Effector memory CD4-positive, alpha-beta T cell (primary cell): ENCODE data around the gene TTC23.

ENCODE experiments used
- DNase-seq, 3 donors: peaks; one replicate each; pipeline ENCODE4 v3.0.0-alpha.2; 2020
- H3K27ac ChIP-seq: 2 replicates; pipeline ENCODE4 v1.7.0; 2013; ENCODE audit warnings: mild to moderate bottlenecking, low read length, moderate library complexity; ENCODE audit not compliant: insufficient read depth, poor library complexity, severe bottlenecking
- H3K27me3 ChIP-seq: replicated peaks from 2 replicates; pipeline ENCODE4 v1.7.0; 2013; ENCODE audit warnings: mild to moderate bottlenecking, low read length; ENCODE audit not compliant: insufficient read depth, control insufficient read depth, poor library complexity, severe bottlenecking
- H3K36me3 ChIP-seq: 2 replicates; pipeline ENCODE4 v1.7.0; 2013; ENCODE audit warnings: mild to moderate bottlenecking, low read length, moderate library complexity; ENCODE audit not compliant: control insufficient read depth, insufficient read depth
- H3K4me1 ChIP-seq: 2 replicates; pipeline ENCODE4 v1.7.0; 2013; ENCODE audit warnings: low read length, mild to moderate bottlenecking; ENCODE audit not compliant: control insufficient read depth, insufficient read depth, poor library complexity, severe bottlenecking
- H3K4me3 ChIP-seq: 2 replicates; pipeline ENCODE4 v1.7.0; 2013; ENCODE audit warnings: low read length, low read depth, mild to moderate bottlenecking; ENCODE audit not compliant: insufficient read depth, poor library complexity, severe bottlenecking
- H3K9me3 ChIP-seq: 2 replicates; pipeline ENCODE4 v1.7.0; 2013; ENCODE audit warnings: mild to moderate bottlenecking, low read length, moderate library complexity; ENCODE audit not compliant: control insufficient read depth
- total RNA-seq, 3 donors: gene quantifications; one replicate each; lab custom pipeline; 2026; lab: John Stamatoyannopoulos, UW

The TTC23 gene, protein sequence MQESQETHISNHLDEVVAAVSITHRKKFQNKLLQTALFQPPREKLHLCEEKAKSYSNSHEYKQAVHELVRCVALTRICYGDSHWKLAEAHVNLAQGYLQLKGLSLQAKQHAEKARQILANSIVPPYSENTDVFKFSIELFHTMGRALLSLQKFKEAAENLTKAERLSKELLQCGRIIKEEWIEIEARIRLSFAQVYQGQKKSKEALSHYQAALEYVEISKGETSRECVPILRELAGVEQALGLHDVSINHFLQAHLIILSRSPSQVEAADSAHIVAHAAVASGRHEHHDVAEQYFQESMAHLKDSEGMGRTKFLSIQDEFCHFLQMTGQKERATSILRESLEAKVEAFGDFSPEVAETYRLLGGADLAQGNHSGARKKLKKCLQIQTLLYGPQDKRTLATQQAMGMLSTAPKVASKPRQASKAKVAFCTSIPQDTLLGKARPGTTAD
- 0.17 to 0.52 (median 0.39) reads per million in 3 donors for total RNA-seq

DNA sequence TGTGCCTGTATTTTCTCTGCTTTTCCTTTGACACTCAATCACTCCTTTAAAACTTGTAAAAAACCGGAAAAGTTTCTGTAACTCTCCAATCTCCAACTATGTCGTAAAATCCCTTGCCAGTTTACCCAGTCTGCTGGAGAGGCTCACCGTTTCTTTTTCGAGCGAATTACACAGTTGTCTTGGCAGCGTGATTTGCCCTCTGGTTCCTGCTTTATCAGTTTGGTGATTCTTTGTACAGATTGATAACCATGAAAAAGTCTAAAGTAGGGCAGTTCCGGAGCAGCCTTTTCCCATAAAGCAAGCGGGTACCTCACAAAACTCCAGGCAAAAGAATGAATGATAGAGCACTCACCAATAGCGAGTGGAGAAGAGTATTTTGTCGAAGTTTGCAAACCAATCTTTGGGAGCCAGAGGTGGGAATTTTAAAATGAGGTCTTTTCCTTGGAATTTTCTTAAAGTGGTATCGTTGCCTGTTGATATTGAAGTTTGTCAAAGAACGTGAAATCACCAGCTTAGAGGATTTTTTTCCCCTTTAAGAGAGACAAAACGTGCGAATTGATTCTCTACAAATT, at the start of gene TTC23:
Gene TTC23 (minus strand): TSS at position 312 of the 572 bp plus-strand sequence. CDS start 20,869 bp downstream, outside the sequence.
- H3K27me3 ChIP-seq, result no peaks in the 10 kb centered on the region
- DNase-seq, result no peak
- H3K4me1 ChIP-seq, result peaks cover 5% of the 10 kb centered on the region
- H3K9me3 ChIP-seq, result no peaks in the 10 kb centered on the region
- no peaks in the 10 kb centered on the region for H3K36me3 ChIP-seq
- no peak within 1 kb of the TSS for H3K27ac ChIP-seq
- no peak within 1 kb of the TSS for H3K4me3 ChIP-seq

DNA sequence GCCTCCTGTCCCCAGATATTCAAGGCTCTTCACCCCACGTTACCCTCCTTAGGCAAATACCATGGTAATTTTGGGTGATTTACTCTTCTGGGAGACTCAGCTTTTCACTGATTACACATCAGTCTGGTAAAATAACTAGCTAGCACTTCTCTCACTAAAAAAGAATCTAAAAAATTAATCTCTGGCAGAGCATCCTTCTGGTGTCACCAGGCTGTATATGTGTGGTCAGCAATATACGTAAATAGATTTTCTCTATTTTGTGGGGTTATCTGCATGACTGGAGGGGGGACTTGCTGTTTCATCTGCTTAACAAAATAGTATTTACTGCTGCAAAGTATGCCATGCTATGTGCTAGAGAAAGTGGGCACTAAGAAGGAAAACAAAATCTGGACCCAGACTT, 47.0 kb upstream of the TTC23 start:
- H3K9me3 ChIP-seq, result no peaks in the 10 kb centered on the region

DNA sequence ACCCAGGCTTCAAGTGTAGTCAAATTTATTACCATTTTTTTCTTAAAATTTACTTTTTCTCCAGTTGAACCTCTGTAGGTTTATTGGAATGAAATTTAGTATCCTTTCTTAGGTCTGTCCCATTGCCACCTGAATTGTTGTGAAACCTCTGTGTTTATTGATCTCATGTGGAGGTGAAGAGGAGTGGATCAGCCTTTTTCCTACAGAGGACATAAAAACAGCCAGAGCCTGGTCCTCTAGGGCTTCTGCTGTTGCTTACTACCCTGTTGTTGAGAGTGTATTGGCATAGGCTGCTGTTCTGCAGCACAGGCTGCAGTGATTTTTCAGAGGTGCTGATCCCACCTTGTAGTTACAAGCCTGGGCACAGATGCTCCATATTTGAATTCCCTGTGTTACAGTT, 46.5 kb upstream of the TTC23 start:
- H3K27ac ChIP-seq, result no peak overlapping the region
- no peaks in the 10 kb centered on the region for H3K4me1 ChIP-seq
- no peak overlapping the region for H3K4me3 ChIP-seq
- no peaks in the 10 kb centered on the region for H3K27me3 ChIP-seq
- no peaks in the 10 kb centered on the region for H3K9me3 ChIP-seq
- H3K36me3 ChIP-seq, result no peaks in the 10 kb centered on the region
- no peak for DNase-seq

More for the DNA sequence above, 47.0 kb upstream of the TTC23 start:
- Histone ChIP-seq H3K4me1 (no peaks in the 10 kb centered on the region), H3K4me3 (no peak overlapping the region), H3K27ac (no peak overlapping the region), H3K36me3 (no peaks in the 10 kb centered on the region), H3K27me3 (no peaks in the 10 kb centered on the region)
- DNase-seq, result no peak

DNA sequence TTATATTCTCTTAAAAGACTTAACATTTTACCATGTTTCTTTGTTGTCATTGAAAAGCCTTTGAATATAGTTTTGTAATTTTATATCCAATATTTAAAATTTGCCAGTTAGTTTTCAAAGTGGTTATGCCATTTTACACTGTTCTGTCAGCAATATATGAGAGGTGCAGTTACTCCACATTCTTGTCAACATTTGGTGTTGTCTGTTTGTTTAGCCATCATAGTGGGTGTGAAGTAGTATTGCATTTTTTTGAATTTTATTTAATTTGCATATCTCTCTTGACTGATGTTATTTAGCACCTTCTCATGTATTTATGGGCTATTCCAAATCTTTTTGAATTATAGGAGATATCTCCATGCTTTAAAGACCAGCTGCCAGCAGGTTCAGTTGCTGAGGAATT, 42.3 kb upstream of the TTC23 start:
- no peak overlapping the region for H3K27ac ChIP-seq
- H3K36me3 ChIP-seq, result no peaks in the 10 kb centered on the region

DNA sequence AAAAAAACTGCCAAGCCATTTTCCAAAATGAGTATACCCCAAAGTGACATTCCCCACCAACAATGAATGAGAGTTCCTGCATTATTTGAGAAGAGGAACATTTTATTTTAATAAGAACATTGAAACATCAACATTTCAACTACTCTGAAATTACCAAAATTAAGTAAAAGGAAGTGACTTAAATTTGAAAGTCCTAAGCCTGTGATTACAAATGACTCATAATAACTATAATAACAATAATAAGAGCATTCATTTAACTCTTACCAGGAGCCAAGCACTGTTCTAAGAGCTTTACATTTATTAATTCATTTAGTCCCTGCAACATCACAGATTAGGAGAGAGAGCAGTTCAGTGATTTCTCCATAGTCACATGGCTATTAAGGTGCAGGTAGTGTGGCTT, 34.3 kb upstream of the TTC23 start:
- Histone ChIP-seq H3K4me1 (no peaks in the 10 kb centered on the region), H3K9me3 (no peaks in the 10 kb centered on the region), H3K4me3 (no peak overlapping the region), H3K27me3 (no peaks in the 10 kb centered on the region), H3K27ac (no peak overlapping the region), H3K36me3 (no peaks in the 10 kb centered on the region)
- DNase-seq, result no peak

More for the DNA sequence above, 42.3 kb upstream of the TTC23 start:
- Histone ChIP-seq H3K4me1 (no peaks in the 10 kb centered on the region), H3K27me3 (no peaks in the 10 kb centered on the region), H3K9me3 (no peaks in the 10 kb centered on the region), H3K4me3 (no peak overlapping the region)
- no peak for DNase-seq

DNA sequence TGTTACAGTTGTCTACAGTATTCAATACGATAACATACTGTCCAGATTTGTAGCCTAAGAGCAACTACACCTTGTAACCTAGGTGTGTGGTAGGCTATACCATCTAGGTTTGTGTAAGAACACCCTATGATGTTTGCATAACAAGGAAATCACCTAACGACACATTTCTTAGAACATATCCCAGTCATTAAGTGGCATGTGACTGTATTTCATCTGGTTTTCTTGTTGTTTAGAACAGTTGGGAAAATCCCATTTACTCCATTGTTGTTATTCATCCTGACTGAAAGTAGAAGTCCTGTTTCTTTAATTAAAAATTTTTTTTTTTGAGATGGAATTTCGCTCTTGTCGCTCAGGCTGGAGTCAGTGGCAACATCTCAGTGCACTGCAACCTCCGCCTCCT, 33.2 kb upstream of the TTC23 start:
- H3K4me1 ChIP-seq, result no peaks in the 10 kb centered on the region
- no peak overlapping the region for H3K27ac ChIP-seq

DNA sequence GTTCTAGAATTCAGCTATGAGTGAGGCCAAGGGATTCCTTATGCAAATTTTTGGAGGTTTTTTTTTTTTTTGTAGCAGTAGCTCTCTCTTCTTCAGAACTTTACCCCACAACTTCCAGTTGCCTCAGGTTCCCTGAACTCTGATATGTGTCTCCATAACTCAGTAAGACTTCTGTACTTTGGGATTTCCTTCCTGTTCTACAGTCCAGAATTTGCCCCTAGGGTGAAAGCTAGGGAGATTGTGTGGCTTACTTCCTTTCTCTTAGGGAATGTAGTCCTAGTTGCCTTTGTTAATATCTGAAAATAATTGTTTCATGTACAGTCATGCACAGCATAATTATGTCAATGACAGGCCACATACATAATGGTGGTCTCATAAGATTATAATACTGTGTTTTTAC, 32.7 kb upstream of the TTC23 start:
- Histone ChIP-seq H3K36me3 (no peaks in the 10 kb centered on the region), H3K27me3 (no peaks in the 10 kb centered on the region), H3K4me3 (no peak overlapping the region), H3K9me3 (no peaks in the 10 kb centered on the region), H3K27ac (no peak overlapping the region), H3K4me1 (no peaks in the 10 kb centered on the region)
- no peak for DNase-seq

More for the DNA sequence above, 33.2 kb upstream of the TTC23 start:
- no peak overlapping the region for H3K4me3 ChIP-seq
- no peaks in the 10 kb centered on the region for H3K9me3 ChIP-seq
- no peak for DNase-seq
- H3K27me3 ChIP-seq, result no peaks in the 10 kb centered on the region
- no peaks in the 10 kb centered on the region for H3K36me3 ChIP-seq

DNA sequence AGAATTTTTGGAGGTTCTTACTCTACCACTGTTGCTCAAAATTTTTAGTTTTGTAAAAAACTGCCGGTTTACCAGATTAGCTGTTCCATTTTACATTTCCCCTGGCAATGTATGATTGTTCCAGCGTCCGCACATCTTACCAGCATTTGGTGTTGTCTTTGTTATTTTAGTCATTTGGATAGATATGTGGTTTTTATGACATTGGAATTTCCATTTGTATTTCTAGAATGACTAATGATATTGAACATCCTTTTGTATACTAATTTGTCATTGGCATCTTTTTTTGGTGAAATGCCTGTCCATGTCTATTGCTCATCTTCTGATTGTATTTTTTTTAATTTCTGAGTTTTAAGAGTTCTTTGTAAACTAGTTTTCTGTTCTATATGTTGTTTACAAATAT, 30.4 kb upstream of the TTC23 start:
- H3K4me1 ChIP-seq, result no peaks in the 10 kb centered on the region
- no peaks in the 10 kb centered on the region for H3K27me3 ChIP-seq
- no peaks in the 10 kb centered on the region for H3K36me3 ChIP-seq
- no peak overlapping the region for H3K27ac ChIP-seq
- H3K4me3 ChIP-seq, result no peak overlapping the region
- DNase-seq, result no peak
- H3K9me3 ChIP-seq, result no peaks in the 10 kb centered on the region

DNA sequence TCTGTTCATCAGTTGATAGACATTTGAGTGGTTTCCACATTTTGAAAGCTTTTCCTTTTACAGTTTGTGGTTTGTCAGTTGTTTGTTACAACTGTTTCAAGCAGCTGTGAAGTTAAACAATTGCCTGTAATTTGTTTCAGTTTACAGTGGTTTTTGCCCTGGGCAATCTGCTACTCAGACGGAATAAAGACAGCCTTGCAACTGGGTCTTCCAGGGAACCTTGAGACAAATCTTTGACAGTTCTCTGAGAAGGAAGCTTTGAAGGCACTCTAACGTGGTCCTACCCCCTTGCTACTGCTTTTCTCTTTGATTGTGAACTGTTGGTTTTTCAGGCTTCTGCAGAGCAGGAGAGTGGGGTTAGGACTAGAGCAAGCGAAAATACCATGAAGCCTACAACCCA, 29.9 kb upstream of the TTC23 start:
- no peak overlapping the region for H3K27ac ChIP-seq
- no peak for DNase-seq

DNA sequence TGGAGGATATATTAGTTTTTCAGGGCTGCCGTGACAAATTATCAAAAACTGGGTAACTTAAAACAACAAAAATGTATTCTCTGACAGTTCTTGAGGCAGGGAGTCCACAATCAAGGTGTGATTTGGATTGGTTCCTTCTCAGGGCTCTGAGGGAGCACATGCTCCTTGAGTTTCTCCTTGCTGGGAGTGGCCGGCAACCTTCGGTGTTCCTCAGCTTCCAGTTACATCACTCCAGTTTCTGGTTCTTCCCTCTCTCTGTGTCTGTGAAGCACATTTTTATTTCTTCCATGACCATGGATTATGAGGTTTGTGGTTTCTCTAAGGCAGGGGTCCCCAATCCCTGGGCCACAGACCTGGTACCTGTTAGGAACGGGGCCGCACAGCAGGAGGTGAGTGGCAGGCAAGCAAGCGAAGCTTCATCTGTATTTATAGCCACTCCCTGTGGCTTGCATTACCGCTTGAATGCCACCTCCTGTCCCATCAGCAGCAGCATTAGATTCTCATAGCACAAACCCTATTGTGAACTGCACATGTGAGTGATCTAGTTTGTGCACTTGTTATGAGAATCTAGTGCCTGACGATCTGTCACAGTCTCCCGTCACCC, 26.2 kb upstream of the TTC23 start:
- no peaks in the 10 kb centered on the region for H3K27me3 ChIP-seq
- no peak overlapping the region for H3K27ac ChIP-seq
- H3K9me3 ChIP-seq, result no peaks in the 10 kb centered on the region
- DNase-seq, result no peak
- no peaks in the 10 kb centered on the region for H3K4me1 ChIP-seq
- no peak overlapping the region for H3K4me3 ChIP-seq
- H3K36me3 ChIP-seq, result no peaks in the 10 kb centered on the region

More for the DNA sequence above, 29.9 kb upstream of the TTC23 start:
- Histone ChIP-seq H3K9me3 (no peaks in the 10 kb centered on the region), H3K27me3 (no peaks in the 10 kb centered on the region), H3K4me1 (no peaks in the 10 kb centered on the region), H3K4me3 (no peak overlapping the region), H3K36me3 (no peaks in the 10 kb centered on the region)
